Measurements from ENCODE around the gene PRKN.

- no peak for TF ChIP-seq EZH2 (IDR thresholded peaks at IDR 0.05; ENCODE audit: insufficient read depth, poor library complexity, severe bottlenecking)
- no peak for TF ChIP-seq EZH2phosphoT487 (IDR thresholded peaks at IDR 0.05; ENCODE audit: insufficient read depth, low read depth)
Observed at GRCh38 chr6:161840380-161840779, 887.2 kb downstream of the PRKN start.
